GM19238 (cell line): Measurements from ENCODE around the gene BTAF1.
A peak's percentile ranks its signal among the peaks of the same experiment; 100 is the strongest.
"Not testable (repeated sequence)": the region's sequence is repeated elsewhere in the genome, so short reads cannot be mapped to it uniquely, and the experiment has no call there.

Experiments used
- DNase-seq: peaks from one replicate; pipeline ENCODE4 v3.0.0; 2011; ENCODE audit warnings: low spot score; ENCODE audit not compliant: insufficient read length

BTAF1 gene

GRCh38 chr10:91923371-91924211 is at the start of gene BTAF1:
Gene BTAF1 (plus strand): TSS chr10:91923770. CDS start chr10:91924077, 307 bp downstream.
- peak; percentile 72 for DNase-seq

- no peak for DNase-seq
Measured at GRCh38 chr10:91875156-91875555, 48.4 kb upstream of the BTAF1 start.

DNA sequence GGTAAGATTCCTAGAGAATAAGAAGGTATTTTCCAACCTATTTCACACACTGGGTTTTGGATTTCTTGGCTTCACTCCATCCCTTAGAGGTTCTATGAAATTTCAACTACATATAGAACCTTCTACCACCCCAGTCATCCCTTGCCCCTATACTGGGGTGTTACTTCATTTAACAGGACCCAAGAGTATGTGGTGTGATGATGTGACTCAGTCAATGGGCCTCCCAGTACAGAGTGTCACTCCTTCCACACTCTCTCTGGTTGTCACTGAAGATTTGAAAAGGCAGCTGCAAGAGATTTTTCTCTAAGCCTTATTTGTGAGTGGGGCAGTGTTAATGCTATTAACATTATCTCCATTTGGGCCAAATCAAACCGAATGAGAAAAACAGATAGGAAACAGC is 47.8 kb upstream of the BTAF1 start:
- DNase-seq = no peak

DNA sequence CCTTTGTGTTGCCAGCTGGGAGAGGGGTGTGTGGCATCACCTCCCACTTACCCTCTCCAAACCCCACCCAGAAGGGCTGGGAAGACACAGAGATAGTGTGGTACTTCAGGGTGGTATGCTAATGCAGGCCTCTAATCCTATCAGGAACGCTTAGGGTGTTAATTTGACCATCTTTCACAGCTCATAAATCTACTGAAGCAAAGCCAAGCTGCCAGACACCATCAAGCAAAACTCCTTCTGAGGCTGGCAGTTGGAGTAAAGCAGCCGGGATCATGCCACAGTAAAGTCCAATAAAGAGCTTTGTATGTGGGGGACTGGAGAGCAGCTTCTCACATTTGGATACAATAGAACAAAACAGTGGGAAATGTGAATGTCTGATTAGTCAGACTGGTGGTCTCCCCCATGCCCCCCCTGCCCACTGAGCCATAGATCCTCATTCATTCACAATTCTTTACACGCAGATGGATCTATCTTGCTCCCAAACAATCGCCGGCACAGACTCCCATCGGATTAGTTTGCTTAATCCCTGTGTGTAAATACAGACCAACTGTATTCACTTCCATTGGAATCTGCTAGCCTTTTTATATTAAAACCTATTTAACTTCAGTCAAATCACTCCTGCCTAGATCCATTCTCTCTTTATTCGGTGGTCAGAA is 43.9 kb upstream of the BTAF1 start:
- no peak for DNase-seq

GRCh38 chr10:91880310-91880709 is 43.3 kb upstream of the BTAF1 start:
- DNase-seq = no peak

DNA sequence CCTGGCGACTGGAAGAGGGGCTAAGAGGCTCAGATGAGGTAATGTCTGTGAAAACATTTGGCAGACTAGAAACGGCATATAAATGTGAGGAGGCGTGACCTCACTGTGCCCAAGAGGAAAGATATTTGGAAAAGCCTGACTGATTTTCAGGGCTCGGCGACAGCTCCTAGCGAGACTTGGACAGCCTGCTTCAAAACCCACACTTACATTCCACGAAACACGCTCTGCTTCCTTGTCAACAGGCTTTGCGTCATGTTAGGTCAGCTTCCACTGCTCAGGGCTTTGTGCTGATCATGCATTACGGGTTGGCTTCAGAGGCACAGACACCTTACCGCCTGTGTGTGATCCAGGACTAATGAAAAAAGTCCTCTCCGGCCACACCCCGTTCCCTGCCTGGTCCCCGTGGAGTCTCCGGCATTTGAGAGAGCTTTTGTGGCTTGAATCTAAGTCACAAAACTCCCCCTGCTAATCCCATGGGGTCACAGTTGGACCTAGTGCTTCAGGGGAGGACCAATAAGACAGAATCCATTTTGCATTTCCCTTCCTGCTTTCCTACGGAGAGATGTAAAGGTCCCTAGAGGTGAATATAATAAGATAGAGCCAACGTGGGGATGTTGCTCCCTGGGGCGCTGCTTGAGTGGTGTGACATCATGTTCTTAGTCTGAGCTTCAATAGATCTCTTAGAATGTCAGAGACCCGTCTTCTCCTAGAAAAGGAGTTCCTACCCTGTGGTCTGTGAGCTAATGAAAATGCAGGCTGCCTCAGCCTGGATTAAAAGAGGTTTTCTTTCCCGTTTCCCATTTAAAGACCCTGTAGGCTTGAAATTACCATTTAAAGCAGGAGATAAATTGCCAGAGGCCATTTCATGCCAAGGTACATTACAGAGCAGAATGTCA is 39.8 kb upstream of the BTAF1 start:
- DNase-seq = no peak

- no peak for DNase-seq
Measured at GRCh38 chr10:91884536-91884935, 39.0 kb upstream of the BTAF1 start.

DNA sequence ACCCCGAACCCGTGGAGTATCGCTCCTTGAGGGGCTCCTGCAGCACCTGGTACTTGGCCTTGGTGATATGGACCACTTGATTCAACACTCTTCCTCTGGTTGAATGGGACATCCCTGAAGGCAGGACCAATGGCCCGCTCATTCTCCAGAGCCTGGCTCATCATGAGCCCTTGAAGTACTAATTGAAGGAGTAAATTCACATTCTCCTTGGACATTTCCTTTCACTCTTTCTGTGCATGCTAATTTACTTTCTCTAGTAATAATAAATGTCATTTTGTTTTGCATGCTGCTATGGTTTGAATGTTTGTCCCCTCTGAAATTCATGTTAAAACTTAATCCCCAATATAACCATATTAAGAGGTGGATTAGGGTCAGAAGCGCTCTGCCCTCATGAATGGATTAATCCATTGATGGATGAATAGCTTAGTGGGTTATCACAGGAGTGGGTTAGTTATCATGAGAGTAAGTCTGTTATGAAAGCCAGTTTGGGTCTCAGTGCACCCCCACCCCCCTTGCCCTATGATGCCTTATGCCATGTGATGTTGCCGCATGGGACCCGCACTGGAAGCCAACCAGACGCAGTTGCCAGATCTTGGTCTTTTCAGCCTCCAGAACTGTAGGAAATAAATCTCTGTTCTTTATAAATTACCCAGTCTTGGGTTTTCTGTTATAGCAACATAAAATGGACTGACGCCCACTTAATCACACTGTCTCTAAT is 38.0 kb upstream of the BTAF1 start:
- no peak for DNase-seq

- DNase-seq = no peak
Measured at GRCh38 chr10:91886954-91887271, 36.7 kb upstream of the BTAF1 start.

GRCh38 chr10:91887272-91888076 is 36.1 kb upstream of the BTAF1 start:
- no peak for DNase-seq

- DNase-seq = no peak
Measured at GRCh38 chr10:91891125-91892001, 32.2 kb upstream of the BTAF1 start.

DNA sequence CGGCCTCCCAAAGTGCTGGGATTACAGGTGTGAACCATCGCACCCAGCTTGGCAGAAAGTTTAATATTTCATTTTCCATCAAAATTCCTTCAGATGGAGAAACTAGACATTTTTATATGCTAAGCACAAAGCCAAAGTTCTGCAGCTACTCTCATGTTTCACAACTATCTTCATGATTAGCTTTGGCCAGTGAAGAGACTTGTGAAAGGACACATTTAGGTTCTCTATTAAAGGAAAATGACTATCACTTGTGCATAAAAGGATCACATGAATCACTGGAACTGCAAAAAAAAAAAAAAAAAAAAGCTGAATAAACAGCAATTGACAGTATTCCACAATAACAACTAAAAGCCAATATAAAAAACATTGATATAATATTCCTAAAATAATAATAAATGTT is 30.5 kb upstream of the BTAF1 start:
- DNase-seq = no peak

GRCh38 chr10:91894261-91894685 is 29.3 kb upstream of the BTAF1 start:
- DNase-seq = not testable (repeated sequence)

DNA sequence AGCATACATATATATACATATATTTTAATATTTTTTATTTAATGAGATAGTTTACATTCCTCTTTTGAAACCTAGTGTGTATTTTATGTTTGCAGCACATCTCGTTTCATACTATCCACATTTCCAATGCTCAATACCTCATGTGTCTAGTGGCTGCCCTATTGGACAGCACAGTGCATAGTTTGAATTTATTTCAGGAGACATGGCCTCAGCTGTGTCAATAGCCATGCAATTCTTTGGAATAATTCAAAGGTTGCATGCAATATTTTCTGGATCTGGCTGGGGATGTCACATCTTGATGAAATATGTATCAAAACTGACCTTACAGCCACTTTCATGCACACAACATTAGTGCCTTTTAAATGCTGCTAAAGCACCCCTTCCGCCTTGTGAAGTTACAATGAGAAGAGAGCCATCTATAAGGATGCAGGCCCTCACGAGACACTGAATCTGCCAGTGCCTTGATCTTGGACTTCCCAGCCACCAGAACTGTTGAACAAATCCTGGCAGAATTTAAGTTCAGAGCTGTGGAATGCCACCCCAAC is 27.3 kb upstream of the BTAF1 start:
- no peak for DNase-seq

DNA sequence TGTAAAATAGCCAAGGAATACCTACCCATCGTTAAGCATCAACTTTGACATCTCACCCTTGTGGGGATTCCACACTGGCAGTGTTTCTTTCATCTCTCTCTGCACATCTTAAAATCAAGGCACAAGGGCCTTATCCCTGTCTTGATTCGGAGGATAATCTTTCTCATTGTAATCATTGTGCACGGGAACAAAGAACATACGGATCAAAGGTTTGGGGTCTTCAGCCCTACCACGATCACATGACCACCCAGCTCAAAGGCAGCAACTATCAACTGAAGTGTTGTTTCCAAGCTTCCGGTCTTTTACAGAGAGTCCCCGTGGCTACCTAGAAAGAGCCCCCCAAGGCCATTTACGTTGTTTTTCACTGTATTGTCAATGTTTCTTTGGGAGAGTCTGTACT is 26.1 kb upstream of the BTAF1 start:
- no peak for DNase-seq

DNA sequence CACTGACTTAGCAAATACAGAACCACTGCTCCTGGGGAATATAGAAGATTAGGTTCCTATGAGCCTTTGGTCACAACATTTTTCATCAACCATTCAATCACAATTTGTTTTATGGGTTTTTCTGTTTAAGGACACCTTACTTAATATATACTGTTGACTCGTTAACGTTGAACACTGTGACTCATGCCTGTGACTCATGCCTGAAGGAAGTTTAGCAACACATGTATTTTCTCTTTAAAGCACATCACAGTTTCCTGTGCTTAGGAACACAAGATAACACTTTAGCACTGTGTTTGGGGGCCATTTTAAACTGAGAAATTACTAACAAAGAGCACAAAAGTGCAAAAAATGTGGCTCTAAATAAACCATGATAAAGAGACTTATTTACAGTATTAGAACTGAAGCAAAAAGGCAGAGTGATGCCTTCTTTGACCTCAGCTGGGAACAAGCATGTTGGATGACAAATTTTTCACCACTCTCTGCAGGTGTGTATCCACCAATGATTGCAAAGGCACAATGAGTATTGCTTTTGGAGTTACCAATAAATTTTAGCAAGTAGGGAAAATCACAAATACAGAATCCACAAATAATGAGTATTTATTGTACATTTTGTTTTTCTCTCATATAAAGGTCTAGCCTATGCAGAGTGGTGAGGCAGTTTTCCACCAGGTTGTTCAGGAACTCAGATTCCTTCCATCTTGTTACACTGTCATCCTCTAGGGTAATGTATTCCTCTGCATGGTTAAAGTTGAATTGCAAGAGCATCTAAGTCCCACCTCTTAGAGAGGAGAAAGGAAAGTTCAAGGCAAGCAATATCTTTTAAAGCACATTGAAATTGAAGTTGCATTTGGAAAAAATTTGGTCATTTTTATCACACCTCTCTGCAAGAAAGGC is 21.5 kb upstream of the BTAF1 start:
- DNase-seq = no peak

- DNase-seq = no peak
Measured at GRCh38 chr10:91907033-91907594, 16.5 kb upstream of the BTAF1 start.

DNA sequence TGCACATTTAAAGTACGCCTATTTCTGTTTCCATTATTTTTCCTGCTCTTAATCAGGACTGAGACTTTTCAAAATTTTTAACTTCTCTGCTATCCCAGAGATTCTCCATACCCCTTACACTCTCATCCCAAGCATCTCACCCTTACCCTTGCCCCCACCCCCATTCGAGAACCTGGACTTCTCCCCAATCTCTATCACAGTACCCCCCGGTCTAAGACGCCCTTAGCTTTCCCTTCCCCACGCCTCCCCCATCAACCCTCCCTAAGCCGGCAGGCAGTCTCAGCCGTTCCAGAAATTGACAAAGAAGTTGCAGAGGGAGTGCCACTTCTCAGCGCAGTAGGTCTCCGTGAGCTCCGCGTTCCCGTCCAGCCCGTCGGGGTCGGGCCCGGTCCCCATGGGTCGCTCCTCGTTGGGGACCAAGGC is 15.6 kb upstream of the BTAF1 start:
- no peak for DNase-seq
